ENCODE results near the gene WDR76.

WDR76 gene

GRCh38 chr15:43879386-43880355 is 52.9 kb downstream of the WDR76 start:
- no peak for DNase-seq

- no peak for DNase-seq
These were observed 53.8 kb downstream of the WDR76 start for GRCh38 chr15:43880406-43881194.

- DNase-seq: no peak
These were observed 54.4 kb downstream of the WDR76 start for GRCh38 chr15:43881245-43881644.

- no peak for DNase-seq
These were observed 55.1 kb downstream of the WDR76 start for GRCh38 chr15:43881944-43882343.

GRCh38 chr15:43883571-43883970 is 56.8 kb downstream of the WDR76 start:
- DNase-seq: no peak

GRCh38 chr15:43886558-43886957 is 59.8 kb downstream of the WDR76 start:
- DNase-seq: no peak

- no peak for DNase-seq
These were observed 61.1 kb downstream of the WDR76 start for GRCh38 chr15:43887901-43888300.

- DNase-seq: no peak
These were observed 62.2 kb downstream of the WDR76 start for GRCh38 chr15:43889042-43889441.

- no peak for DNase-seq
These were observed 67.2 kb downstream of the WDR76 start for GRCh38 chr15:43893956-43894355.

- no peak for DNase-seq
These were observed 68.8 kb downstream of the WDR76 start for GRCh38 chr15:43895586-43895985.

- DNase-seq: no peak
These were observed 69.7 kb downstream of the WDR76 start for GRCh38 chr15:43896543-43896942.

- DNase-seq: no peak
These were observed 72.1 kb downstream of the WDR76 start for GRCh38 chr15:43898891-43899290.

GRCh38 chr15:43899928-43900327 is 73.1 kb downstream of the WDR76 start:
- DNase-seq: no peak

- no peak for DNase-seq
These were observed 74.2 kb downstream of the WDR76 start for GRCh38 chr15:43900996-43901395.

GRCh38 chr15:43901495-43901894 is 74.7 kb downstream of the WDR76 start:
- DNase-seq: no peak

- DNase-seq: peak; percentile 65
These were observed 77.1 kb downstream of the WDR76 start for GRCh38 chr15:43903864-43904290.

- no peak for DNase-seq
These were observed 79.0 kb downstream of the WDR76 start for GRCh38 chr15:43905755-43906154.

GRCh38 chr15:43908516-43909050 is 81.8 kb downstream of the WDR76 start:
- no peak for DNase-seq

- no peak for DNase-seq
These were observed 84.5 kb downstream of the WDR76 start for GRCh38 chr15:43911235-43911781.

- no peak for DNase-seq
These were observed 85.4 kb downstream of the WDR76 start for GRCh38 chr15:43912208-43912607.

GRCh38 chr15:43913026-43913780 is 86.4 kb downstream of the WDR76 start:
- peak; percentile 14 for DNase-seq

GRCh38 chr15:43913941-43914340 is 87.1 kb downstream of the WDR76 start:
- DNase-seq: no peak

Data from stimulated activated CD4-positive, alpha-beta T cell treated with anti-CD3 and anti-CD28 coated beads, Interleukin-15, amount 100 ng/mL, for 24 hours (primary cell).